ENCODE data around the gene PPP1R9A. TPM values are rescaled to one million over a fixed set of nuclear protein-coding genes. Genes with fewer than 3 reads are reported as not detected.

Gene PPP1R9A
- total and polyA plus RNA-seq, 10 of the 15 experiments (the other 5 are each of a cell fraction or from before 2014, with no cell fraction given), result 0.04 to 0.12 TPM; not detected in 8

DNA sequence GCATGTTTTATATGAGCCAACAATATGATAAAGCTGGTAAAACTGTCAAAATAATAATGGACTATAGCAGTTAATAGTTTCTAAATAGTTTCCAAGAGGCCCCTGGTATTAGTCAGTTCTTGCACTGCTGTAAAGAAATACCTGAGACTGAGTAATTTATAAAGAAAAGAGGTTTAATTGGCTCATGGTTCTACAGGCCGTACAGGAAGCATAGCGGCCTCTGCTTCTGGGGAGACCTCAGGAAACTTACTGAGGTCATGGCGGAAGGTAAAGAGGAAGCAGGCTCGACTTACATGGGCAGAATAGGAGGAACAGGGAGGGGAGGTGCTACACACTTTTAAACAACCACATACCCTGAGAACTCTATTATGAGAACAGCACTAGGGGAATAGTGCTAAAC is 104.6 kb downstream of the PPP1R9A start (continued):
- TF ChIP-seq IKZF2 (IDR thresholded peaks at IDR 0.05) (no peak), SP1 (IDR thresholded peaks at IDR 0.05; ENCODE audit: low read depth, low read length) (no peak), BRCA1 (IDR thresholded peaks at IDR 0.05; ENCODE audit: low read depth, low read length) (no peak), RELA (IDR thresholded peaks at IDR 0.05; ENCODE audit: borderline replicate concordance, partially characterized antibody) (no peak)
- TF ChIP-seq, protein P1, sequence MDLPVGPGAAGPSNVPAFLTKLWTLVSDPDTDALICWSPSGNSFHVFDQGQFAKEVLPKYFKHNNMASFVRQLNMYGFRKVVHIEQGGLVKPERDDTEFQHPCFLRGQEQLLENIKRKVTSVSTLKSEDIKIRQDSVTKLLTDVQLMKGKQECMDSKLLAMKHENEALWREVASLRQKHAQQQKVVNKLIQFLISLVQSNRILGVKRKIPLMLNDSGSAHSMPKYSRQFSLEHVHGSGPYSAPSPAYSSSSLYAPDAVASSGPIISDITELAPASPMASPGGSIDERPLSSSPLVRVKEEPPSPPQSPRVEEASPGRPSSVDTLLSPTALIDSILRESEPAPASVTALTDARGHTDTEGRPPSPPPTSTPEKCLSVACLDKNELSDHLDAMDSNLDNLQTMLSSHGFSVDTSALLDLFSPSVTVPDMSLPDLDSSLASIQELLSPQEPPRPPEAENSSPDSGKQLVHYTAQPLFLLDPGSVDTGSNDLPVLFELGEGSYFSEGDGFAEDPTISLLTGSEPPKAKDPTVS (IDR thresholded peaks at IDR 0.05; ENCODE audit: low read depth, low read length), result no peak
- TF ChIP-seq, protein P2, sequence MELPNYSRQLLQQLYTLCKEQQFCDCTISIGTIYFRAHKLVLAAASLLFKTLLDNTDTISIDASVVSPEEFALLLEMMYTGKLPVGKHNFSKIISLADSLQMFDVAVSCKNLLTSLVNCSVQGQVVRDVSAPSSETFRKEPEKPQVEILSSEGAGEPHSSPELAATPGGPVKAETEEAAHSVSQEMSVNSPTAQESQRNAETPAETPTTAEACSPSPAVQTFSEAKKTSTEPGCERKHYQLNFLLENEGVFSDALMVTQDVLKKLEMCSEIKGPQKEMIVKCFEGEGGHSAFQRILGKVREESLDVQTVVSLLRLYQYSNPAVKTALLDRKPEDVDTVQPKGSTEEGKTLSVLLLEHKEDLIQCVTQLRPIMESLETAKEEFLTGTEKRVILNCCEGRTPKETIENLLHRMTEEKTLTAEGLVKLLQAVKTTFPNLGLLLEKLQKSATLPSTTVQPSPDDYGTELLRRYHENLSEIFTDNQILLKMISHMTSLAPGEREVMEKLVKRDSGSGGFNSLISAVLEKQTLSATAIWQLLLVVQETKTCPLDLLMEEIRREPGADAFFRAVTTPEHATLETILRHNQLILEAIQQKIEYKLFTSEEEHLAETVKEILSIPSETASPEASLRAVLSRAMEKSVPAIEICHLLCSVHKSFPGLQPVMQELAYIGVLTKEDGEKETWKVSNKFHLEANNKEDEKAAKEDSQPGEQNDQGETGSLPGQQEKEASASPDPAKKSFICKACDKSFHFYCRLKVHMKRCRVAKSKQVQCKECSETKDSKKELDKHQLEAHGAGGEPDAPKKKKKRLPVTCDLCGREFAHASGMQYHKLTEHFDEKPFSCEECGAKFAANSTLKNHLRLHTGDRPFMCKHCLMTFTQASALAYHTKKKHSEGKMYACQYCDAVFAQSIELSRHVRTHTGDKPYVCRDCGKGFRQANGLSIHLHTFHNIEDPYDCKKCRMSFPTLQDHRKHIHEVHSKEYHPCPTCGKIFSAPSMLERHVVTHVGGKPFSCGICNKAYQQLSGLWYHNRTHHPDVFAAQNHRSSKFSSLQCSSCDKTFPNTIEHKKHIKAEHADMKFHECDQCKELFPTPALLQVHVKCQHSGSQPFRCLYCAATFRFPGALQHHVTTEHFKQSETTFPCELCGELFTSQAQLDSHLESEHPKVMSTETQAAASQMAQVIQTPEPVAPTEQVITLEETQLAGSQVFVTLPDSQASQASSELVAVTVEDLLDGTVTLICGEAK (IDR thresholded peaks at IDR 0.05; ENCODE audit: borderline replicate concordance), result no peak

DNA sequence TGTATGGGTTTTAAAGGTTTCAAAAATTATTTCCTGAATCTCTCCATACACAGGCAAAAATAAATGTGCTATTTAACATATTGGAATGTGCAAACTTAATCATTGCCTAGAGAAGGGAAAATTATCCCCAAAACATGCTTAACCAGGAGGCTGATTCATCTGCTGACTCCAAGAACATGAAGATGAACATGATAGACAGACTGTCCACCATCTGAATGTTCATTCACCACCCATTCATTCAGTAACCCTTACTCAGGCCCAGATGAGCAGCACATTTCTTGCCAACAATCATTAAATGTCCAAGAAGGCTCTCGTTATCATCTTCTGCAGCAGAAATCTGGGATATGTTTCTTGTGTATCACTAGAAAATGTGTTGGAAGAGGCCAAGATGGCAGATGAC is 110.6 kb downstream of the PPP1R9A start:
- in situ Hi-C loops (cut with MboI), result no loop called here
- Histone ChIP-seq H3K4me2 (ENCODE audit: control insufficient read depth, insufficient read depth) (no peak overlapping the region), H3K9ac (ENCODE audit: control insufficient read depth, insufficient read depth, low read length) (no peak overlapping the region), H3K27me3 (replicated peaks in 1 of 2; ENCODE audit: control insufficient read depth in 2 of 2, insufficient read depth in 2 of 2, low read length in 1 of 2) (no peaks in the 10 kb centered on the region), H2AFZ (ENCODE audit: control insufficient read depth, low read depth, low read length) (no peak overlapping the region), H3K27ac (ENCODE audit: control insufficient read depth, insufficient read depth) (no peak overlapping the region), H3K79me2 (ENCODE audit: control insufficient read depth, insufficient read depth, low read length) (no peaks in the 10 kb centered on the region), H3K9me3 (replicated peaks; ENCODE audit: control insufficient read depth, insufficient read depth, low read length) (no peaks in the 10 kb centered on the region), H3K4me1 (ENCODE audit: control insufficient read depth, insufficient read depth, low read length) (no peaks in the 10 kb centered on the region), H3K36me3 (ENCODE audit: control insufficient read depth in 2 of 2, insufficient read depth in 2 of 2, low read length in 1 of 2) (no peaks in the 10 kb centered on the region), H4K20me1 (ENCODE audit: control insufficient read depth, insufficient read depth) (no peaks in the 10 kb centered on the region), H3K4me3 (no peak overlapping the region)
- RAD21 ChIA-PET (ENCODE audit: unreplicated experiment), result no interaction called here
- FAIRE-seq (no peak), ATAC-seq (no peak), DNase-seq (ENCODE audit: low read depth, low spot score) (no peak)
- WGBS (ENCODE audit: insufficient coverage, insufficient replicate concordance, low lambda C conversion rate, missing lambda C conversion rate), result 0% methylated on average over 1 of the region's 1 CpG
- intact Hi-C loops (cut with micrococcal nuclease; ENCODE audit: unreplicated experiment), result no loop called here
- BruUV-seq (replicated peaks), result no TSS peak
- CTCF ChIA-PET, result no interaction called here
- SMC1A ChIA-PET (ENCODE audit: uncharacterized antibody, unreplicated experiment), result interaction anchor here (0.6 kb wide), 1 partner anchor 1772 kb away, joined by 3 read pairs; no protein-coding TSS in a partner anchor
- POLR2A ChIA-PET, result no interaction called here
- TF ChIP-seq, protein P3, sequence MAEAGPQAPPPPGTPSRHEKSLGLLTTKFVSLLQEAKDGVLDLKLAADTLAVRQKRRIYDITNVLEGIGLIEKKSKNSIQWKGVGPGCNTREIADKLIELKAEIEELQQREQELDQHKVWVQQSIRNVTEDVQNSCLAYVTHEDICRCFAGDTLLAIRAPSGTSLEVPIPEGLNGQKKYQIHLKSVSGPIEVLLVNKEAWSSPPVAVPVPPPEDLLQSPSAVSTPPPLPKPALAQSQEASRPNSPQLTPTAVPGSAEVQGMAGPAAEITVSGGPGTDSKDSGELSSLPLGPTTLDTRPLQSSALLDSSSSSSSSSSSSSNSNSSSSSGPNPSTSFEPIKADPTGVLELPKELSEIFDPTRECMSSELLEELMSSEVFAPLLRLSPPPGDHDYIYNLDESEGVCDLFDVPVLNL (IDR thresholded peaks at IDR 0.05; ENCODE audit: low read depth, low read length), result no peak
- TF ChIP-seq IRF4 (IDR thresholded peaks at IDR 0.05; ENCODE audit: low read depth, low read length), result no peak
- TF ChIP-seq BHLHE40 (IDR thresholded peaks at IDR 0.05; ENCODE audit: borderline replicate concordance in 1 of 2, low read depth in 2 of 2, low read length in 1 of 2), result no peak
- TF ChIP-seq, protein P4, sequence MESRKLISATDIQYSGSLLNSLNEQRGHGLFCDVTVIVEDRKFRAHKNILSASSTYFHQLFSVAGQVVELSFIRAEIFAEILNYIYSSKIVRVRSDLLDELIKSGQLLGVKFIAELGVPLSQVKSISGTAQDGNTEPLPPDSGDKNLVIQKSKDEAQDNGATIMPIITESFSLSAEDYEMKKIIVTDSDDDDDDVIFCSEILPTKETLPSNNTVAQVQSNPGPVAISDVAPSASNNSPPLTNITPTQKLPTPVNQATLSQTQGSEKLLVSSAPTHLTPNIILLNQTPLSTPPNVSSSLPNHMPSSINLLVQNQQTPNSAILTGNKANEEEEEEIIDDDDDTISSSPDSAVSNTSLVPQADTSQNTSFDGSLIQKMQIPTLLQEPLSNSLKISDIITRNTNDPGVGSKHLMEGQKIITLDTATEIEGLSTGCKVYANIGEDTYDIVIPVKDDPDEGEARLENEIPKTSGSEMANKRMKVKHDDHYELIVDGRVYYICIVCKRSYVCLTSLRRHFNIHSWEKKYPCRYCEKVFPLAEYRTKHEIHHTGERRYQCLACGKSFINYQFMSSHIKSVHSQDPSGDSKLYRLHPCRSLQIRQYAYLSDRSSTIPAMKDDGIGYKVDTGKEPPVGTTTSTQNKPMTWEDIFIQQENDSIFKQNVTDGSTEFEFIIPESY (IDR thresholded peaks at IDR 0.05), result no peak
- TF ChIP-seq, protein P5, sequence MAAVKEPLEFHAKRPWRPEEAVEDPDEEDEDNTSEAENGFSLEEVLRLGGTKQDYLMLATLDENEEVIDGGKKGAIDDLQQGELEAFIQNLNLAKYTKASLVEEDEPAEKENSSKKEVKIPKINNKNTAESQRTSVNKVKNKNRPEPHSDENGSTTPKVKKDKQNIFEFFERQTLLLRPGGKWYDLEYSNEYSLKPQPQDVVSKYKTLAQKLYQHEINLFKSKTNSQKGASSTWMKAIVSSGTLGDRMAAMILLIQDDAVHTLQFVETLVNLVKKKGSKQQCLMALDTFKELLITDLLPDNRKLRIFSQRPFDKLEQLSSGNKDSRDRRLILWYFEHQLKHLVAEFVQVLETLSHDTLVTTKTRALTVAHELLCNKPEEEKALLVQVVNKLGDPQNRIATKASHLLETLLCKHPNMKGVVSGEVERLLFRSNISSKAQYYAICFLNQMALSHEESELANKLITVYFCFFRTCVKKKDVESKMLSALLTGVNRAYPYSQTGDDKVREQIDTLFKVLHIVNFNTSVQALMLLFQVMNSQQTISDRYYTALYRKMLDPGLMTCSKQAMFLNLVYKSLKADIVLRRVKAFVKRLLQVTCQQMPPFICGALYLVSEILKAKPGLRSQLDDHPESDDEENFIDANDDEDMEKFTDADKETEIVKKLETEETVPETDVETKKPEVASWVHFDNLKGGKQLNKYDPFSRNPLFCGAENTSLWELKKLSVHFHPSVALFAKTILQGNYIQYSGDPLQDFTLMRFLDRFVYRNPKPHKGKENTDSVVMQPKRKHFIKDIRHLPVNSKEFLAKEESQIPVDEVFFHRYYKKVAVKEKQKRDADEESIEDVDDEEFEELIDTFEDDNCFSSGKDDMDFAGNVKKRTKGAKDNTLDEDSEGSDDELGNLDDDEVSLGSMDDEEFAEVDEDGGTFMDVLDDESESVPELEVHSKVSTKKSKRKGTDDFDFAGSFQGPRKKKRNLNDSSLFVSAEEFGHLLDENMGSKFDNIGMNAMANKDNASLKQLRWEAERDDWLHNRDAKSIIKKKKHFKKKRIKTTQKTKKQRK (IDR thresholded peaks at IDR 0.05; ENCODE audit: low read depth, low read length), result no peak

All from GM12878 (cell line).